GM12864 (cell line): ENCODE measurements around the gene GDPD1.
"Not testable (repeated sequence)": the region's sequence is repeated elsewhere in the genome, so short reads cannot be mapped to it uniquely, and the experiment has no call there.

Experiments
- DNase-seq: peaks from one replicate; pipeline ENCODE4 v3.0.0-alpha.2; 2011; ENCODE audit warnings: low read depth
- H3K4me3 ChIP-seq: 2 replicates; pipeline ENCODE4 v1.5.1; 2011; ENCODE audit warnings: mild to moderate bottlenecking, low read depth, low read length, control low read depth
- TF ChIP-seq, protein P1 (sequence below): IDR thresholded peaks from 2 replicates; pipeline ENCODE4 v1.5.1; 2011; ENCODE audit warnings: low read depth, mild to moderate bottlenecking, moderate library complexity, low read length, control low read depth, inconsistent platforms; ENCODE audit errors: missing control alignments

The GDPD1 gene

DNA sequence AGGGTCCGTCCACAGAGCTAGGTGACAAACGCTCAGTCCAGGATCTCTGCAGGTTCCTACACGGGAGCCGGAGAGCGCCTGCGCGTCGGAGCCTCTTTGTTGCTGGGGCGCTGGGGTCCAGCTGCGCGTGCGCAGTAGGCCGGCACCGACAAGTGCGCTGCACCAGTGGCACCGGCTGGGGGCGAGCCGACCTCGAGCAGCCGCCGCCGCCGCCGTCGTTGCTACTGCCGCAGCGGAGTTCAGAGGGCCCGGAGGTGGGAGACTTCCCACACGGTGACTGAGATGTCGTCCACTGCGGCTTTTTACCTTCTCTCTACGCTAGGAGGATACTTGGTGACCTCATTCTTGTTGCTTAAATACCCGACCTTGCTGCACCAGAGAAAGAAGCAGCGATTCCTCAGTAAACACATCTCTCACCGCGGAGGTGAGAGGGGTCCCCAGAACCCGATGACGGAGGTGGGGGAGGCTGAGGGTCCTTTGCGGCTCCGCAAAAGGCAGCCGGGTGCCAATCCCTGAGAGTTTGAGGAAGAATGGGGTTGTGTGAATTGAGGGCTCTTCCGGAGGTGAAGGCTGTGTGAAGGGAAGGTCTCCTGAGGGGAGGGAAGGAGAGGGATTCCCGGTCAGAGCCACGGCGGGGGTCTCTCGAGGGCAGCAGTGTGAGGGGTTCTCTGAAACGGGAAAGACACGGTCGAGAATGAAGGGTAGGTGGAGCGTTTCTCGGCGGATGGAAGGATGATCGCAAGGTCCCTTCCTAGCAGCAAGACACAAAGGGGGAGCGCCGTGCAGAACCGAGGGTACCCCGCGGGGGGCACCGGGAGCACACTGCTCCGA lies at the start of gene GDPD1:
Gene GDPD1 (plus strand): TSS at position 184 of the 831 bp plus-strand sequence. CDS start 99 bp downstream, at position 283.
- peak; percentile 82 for DNase-seq
- peak within 1 kb of the TSS; percentile 79 for H3K4me3 ChIP-seq
- TF ChIP-seq, protein P1, sequence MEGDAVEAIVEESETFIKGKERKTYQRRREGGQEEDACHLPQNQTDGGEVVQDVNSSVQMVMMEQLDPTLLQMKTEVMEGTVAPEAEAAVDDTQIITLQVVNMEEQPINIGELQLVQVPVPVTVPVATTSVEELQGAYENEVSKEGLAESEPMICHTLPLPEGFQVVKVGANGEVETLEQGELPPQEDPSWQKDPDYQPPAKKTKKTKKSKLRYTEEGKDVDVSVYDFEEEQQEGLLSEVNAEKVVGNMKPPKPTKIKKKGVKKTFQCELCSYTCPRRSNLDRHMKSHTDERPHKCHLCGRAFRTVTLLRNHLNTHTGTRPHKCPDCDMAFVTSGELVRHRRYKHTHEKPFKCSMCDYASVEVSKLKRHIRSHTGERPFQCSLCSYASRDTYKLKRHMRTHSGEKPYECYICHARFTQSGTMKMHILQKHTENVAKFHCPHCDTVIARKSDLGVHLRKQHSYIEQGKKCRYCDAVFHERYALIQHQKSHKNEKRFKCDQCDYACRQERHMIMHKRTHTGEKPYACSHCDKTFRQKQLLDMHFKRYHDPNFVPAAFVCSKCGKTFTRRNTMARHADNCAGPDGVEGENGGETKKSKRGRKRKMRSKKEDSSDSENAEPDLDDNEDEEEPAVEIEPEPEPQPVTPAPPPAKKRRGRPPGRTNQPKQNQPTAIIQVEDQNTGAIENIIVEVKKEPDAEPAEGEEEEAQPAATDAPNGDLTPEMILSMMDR, result peak; percentile 61

DNA sequence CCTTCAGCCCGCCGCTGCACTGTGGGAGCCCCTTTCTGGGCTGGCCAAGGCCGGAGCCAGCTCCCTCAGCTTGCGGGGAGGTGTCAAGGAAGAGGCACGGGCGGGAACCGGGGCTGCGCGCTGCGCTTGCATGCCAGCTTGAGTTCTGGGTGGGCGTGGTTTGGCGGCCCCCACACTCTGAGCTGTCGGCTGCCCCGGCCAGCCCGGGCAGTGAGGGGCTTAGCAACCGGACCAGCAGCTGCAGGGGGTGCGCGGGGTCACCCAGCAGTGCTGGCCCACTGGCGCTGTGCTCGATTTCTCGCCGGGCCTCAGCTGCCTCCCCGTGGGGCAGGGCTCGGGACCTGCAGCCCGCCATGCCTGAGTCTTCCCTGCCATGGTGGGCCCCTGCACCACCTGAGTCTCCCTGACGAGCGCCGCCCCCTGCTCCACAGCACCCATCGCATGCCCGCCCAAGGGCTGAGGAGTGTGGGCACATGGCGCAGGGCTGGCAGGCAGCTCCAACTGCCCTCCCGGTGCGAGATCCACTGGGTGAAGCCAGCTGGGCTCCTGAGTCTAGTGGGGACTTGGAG lies 47.8 kb upstream of the GDPD1 start:
- no peak for DNase-seq
- H3K4me3 ChIP-seq, result no peak overlapping the region
- TF ChIP-seq, protein P1, result no peak

DNA sequence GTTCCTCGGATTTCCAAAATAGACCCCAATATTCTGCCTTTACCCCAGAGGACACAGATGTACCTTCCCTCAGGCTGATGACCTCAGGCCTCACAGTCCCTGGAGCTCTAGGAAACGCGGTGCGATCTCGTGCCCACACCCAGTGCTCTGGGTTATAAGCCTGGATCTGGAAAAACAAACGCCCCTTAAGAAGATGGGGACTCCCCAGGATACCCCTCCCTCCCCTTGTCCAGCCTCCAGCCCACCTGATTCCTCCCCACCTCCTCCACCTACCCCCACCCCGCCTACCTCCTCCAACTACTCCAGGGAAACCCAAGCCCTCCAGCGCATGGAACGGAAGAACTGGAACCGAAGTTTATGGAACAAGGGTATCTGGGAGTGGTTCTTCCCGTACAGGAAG lies 45.6 kb upstream of the GDPD1 start:
- DNase-seq, result no peak
- TF ChIP-seq, protein P1, result no peak
- no peak overlapping the region for H3K4me3 ChIP-seq

DNA sequence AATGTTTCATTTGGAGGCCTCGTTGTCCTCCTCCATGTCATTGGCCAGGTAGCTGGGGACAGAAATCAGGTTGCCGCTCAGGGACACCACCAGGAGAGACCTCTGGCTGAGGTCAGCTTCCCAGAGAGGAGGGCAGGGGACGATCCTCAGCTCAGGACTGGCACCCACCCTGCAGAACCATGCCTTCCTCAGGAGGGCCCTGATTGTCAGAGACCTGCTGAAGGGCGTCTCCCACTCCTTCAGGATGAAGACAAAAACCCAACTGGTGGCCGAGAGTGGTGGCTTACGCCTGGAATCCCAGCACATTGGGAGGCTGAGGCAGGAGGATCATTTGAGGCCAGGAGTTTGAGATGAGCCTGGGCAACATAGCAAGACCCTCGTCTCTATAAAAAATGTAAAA lies 45.2 kb upstream of the GDPD1 start:
- no peak for DNase-seq
- H3K4me3 ChIP-seq, result no peak overlapping the region
- TF ChIP-seq, protein P1, result no peak

DNA sequence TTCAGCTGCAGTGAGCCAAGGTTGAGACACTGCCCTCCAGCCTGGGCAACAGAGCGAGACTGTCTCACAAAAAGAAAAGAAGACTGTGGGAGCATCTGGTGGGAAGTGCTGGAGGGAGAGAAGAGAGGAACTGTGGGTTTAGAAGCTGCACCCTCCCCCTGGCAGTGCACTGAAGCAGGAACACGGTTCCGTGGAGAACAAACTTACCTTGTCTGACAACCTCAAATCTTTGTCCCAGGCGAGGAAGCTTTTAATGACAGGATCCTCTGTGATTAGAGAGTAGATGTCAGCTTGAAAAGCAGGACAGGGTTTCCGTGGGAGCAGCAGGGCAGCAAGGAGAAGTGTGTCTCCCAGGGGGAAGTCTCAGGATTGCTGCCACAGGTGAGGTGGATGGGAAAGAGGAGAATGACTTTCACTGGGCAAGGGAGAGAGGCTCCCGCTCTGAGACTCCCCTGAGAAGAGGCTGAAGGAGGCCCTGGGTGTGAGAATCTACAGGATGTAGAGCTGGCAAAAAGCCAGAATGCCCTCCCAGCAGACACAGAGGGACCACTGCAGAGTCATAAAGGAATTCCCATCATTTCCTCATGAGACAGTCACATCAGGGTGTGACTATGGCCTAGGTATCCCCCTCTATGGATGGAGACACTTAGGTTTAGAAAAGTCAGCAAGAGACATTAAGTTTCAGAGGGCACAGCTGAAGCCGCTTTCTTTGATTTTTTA lies 41.9 kb upstream of the GDPD1 start:
- no peak for DNase-seq
- H3K4me3 ChIP-seq, result no peak overlapping the region
- TF ChIP-seq, protein P1, result no peak

DNA sequence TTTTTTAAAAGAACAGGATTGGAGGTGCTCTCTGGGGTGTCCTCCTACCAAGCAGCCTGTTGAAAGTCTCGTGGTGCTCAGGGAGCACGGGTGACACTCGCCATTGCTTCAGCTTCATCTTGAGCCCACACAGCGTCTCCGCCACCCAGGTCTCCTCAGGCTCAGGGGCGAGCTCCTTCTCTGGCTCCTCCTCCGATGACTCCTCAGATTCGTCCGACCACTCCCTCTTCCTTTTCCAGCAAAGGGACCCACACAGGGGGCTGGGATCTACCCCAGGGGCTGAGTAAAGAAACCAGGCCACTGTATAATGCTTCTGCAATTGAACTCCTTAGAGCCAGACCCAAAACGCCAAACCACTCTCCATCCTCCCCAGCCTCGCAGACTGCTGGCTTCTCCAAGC lies 40.7 kb upstream of the GDPD1 start:
- not testable (repeated sequence) for H3K4me3 ChIP-seq, DNase-seq

DNA sequence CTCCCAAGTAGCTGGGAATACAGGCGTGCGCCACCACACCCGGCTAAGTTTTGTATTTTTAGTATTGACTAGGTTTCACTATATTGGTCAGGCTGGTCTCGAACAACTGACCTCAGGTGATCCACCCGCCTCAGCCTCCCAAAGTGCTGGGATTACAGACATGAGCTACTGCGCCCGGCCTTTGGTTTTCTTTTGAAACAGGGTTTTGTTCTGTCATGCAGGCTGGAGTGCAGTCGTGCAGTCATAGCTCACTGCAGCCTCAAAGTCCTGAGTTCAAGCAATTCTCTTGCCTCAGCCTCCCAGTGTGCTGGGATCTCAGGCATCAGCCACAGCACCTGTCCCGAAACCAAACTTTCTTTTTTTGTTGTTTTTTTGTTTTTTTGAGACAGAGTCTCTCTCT lies 39.7 kb upstream of the GDPD1 start:
- TF ChIP-seq, protein P1, result no peak
- H3K4me3 ChIP-seq, result no peak overlapping the region
- no peak for DNase-seq
